OCI-LY3 (cell line): ENCODE results near the gene CD247.

ENCODE experiments used
- EZH2phosphoT487 ChIP-seq: fragments of 200-600 bp; shearing (Covaris generic); IDR thresholded peaks from 2 replicates; pipeline ENCODE4 v1.6.1; 2018; ENCODE audit warnings: antibody characterized with exemption, mixed run types, low read depth
- TF ChIP-seq, protein P1 (sequence below): fragments of 200-600, 300-600 bp; sonication (generic); IDR thresholded peaks from 2 replicates; pipeline ENCODE4 v1.5.1; 2014; ENCODE audit warnings: antibody characterized with exemption, low read length, low read depth

DNA sequence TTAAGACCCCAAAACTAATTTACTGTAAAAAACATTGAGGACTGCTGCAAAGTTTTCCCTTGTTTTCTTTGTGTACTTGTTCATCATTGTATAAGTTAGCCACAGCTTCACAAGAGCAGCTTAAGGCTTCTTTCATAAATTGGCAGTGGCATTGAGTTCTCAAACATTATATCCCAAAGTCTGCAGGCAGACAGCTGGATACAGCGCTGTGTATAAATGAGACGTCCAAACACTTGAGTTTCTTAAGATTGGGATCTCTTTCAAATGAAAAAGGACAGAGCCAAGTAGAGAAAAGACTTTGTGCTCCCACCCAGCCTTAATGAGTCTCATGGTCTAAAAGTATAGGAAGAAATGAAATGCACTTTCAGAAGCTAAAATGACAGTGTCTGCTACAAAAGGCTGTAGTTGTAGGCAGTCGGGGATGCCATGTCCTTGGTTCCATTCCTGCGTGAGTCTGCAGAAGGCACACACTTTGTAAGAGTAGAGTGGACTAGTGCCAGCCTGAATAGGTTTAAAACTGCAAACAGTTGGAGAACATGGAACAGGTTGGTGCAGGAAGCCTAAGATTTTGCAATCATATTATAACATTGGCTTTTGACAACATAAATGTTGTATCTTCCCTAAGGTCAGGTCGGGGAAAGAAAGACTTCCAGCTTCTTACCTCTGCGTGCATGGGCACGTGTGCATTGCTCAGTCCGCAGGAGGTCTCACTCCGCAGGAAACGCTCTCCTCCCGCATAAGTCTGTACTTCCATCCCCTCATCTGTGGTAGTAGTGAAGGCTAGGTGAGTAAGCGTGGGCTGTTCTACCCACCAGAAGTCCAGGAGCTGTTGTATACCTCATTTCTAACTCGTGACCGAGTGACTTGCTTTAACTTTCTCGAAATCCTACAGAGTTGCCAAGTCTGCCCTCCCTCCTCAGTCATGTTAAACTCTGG, 94.4 kb downstream of the CD247 start:
- TF ChIP-seq, protein P1, sequence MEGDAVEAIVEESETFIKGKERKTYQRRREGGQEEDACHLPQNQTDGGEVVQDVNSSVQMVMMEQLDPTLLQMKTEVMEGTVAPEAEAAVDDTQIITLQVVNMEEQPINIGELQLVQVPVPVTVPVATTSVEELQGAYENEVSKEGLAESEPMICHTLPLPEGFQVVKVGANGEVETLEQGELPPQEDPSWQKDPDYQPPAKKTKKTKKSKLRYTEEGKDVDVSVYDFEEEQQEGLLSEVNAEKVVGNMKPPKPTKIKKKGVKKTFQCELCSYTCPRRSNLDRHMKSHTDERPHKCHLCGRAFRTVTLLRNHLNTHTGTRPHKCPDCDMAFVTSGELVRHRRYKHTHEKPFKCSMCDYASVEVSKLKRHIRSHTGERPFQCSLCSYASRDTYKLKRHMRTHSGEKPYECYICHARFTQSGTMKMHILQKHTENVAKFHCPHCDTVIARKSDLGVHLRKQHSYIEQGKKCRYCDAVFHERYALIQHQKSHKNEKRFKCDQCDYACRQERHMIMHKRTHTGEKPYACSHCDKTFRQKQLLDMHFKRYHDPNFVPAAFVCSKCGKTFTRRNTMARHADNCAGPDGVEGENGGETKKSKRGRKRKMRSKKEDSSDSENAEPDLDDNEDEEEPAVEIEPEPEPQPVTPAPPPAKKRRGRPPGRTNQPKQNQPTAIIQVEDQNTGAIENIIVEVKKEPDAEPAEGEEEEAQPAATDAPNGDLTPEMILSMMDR = no peak
- TF ChIP-seq EZH2phosphoT487 = no peak
